RPMI7951 (cell line): ENCODE data around the gene MUC20. TPM values are rescaled to one million over a fixed set of nuclear protein-coding genes. Genes with fewer than 3 reads are reported as not detected.
"Not testable (repeated sequence)": the region's sequence is repeated elsewhere in the genome, so short reads cannot be mapped to it uniquely, and the experiment has no call there.

Experiments used
- DNase-seq: peaks from one replicate; pipeline ENCODE4 v3.0.0-alpha.2; 2012; ENCODE audit warnings: low read depth
- total RNA-seq: library from RNA; depleted of rRNA; stranded (reverse); fragments of >200 nt; shearing (Covaris generic); gene quantifications from 2 replicates; pipeline ENCODE4 v1.2.3, GENCODE V29; 2014

The MUC20 gene
- total RNA-seq, 1 experiment from 2014 or later = not detected

DNA sequence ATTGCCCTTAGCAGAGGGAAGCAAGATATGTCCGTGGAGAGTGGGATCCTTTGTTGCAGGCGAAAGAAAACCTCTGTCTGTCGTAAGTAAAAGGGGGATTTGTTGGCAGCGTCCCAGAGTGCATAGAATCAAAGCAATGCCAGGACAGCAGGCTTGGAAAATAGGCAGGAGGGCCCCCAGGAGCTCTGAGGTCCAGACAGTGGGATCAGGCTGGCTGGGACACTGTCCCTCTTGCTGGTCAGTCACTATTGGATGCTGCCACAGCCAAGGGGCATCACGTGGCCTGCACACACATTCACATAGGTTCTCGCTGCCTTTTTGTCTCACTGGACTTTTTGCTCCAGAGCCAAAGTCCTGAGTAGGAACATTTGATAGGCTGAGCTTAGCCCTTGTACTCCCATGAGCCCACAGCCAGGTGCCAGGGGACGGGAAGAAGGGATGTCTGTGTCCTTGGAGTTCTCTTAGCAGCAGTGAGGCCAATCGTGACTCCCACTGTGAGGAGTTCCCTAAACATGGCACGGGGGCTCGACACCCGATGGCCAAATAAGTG is 10.7 kb downstream of the MUC20 start:
- DNase-seq = no peak

DNA sequence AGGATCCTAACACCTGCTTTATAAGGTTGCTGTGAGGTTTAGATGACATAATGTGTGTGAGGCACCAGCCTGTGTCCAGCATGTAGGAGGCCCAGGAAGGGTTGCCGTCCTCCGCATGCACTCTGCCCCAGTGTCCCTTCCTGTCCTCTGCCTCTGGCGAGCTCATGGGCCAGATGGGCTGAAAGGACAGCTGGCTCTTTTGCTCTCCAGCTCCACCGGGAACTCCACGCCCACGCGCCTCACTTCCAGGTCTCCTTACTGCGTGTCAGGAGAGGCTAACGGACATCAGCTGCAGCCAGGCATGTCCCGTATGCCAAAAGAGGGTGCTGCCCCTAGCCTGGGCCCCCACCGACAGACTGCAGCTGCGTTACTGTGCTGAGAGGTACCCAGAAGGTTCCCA is 12.2 kb downstream of the MUC20 start:
- DNase-seq = no peak

DNA sequence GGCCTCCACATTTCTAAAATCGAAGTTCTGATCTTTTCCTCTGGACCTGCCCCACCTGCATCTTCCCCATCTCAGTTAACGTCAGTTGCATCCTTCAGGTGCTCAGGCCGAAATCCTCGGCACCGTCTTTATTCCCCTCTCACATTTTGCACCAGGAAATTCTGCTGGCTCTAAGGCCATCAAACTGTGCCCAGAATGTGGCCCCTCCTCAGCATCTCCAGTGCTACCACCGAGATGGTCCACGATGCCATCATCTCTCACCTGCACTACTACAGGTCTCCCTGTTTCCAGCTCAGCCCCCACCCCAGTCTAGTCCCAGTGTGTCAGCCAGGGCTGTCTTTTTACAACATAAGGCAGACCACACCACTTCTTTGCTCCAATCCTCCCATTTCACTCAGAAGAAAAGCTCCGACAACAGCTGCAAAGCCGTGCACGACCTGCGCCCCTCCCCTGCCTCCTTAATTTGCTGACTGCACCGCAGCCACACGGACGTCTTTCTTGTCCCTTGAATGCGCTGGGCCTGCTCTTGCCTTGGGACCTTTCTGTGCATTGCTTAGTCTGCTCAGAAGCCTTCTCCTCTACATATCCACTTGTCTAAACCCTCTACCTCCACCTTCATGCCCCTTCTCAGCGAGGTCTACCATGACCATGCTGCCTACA is 14.4 kb downstream of the MUC20 start:
- no peak for DNase-seq

DNA sequence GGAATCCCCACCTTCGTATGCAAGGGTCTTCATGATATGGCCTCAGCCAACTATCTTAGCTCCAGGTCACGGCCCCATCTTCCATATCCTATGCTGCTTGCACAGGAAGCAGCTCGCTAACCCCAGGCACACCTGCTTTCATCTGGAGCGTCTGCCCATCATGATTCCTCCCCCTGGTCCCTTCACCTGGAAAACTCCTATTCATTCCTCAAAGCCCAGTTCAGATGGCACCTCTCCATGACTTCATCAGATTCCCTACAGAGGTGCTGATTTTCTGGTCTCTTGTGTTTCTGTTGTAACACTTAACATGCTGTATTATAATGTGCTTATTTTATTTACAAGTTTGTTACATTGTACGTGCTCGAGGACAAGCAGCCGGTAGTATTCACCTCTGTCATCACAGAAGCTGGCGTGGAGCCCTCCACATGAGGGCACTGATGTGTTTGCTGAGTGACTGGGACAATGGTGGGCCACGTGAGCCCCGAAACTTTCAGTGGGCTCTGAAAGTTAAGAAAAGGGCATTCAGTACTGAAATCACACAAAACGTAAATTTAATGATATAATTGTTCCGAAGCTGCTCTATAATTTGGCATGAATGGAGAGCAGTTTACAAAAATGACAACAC is 16.2 kb downstream of the MUC20 start:
- no peak for DNase-seq

DNA sequence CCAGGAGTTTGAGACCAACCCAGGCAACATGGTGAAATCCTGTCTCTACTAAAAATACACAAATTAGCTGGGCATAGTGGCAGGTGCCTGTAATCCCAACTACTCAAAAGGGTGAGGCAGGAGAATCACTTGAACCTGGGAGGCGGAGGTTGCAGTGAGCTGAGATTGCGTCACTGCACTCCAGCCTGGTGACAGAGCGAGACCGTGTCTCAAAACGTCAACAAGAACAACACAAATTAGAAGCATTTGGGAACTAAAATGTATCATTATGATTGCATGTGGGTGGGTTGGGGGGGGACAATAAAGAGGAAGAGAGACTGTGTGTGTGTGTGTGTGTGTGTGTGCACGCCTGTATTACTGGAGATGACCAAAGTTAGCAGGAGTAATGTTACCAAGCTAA is 17.0 kb downstream of the MUC20 start:
- DNase-seq = not testable (repeated sequence)

DNA sequence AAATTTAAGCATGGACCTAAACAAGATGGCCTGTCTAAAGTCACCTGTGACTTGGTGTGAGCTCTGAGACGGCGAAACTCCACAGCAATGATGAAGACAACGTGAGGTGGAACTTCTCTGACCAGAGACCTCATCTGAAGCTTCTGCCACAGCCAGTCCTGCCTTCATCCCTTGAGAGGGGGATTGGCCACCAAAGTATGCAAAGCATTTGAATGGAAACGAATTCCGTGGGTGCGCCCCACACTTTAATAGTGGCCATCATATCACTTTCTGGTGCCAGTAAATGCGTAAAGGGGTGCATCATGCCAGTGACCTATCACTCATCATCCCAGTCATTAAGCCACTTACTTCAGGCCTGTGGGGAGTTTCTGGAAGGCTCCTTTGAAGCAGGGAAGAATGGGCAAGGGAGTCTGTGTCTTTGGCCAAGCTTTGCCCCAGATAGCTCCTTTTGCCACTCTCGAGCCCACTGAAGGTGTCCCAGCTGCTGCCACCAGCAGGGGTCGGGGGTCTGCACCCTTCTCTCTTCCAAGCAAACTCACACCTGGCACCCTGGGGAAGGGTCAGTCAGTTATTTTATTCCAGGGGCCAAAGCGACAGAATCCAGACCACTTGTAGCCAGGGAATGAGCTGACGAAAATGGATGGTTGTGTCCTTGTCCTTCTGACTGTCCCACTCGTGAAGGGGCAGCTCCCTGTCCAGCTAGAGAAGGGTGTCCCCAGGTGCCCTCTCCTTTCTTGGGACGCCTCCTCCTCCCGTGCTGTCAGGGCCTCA is 17.7 kb downstream of the MUC20 start:
- no peak for DNase-seq

DNA sequence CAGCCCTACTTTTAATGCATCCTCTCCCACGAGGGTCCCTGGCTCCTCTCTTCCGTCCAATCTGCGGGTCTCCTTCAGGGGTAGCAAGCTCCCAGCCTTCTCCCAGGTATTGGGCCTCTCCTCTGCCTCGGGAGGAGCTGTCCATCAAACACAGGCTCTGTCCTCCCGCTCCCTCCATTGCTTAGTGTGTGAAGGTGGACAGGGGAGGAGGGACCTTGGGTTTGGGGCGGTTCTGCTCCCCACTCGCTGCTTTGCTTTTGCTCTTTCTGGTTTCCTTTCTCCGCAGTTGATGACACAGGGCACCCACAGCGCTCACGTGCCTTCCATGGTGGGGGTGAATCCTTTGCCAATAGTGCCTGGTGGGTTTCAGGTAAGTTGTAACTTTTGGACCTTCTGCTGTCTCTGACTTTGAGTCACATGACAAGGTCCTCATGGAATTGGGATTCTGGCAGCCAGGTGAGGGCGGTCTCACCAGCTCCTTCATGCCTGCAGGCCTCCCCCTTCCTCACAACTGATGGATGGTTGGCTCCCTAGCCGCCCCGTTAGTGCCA is 18.9 kb downstream of the MUC20 start:
- DNase-seq = no peak

DNA sequence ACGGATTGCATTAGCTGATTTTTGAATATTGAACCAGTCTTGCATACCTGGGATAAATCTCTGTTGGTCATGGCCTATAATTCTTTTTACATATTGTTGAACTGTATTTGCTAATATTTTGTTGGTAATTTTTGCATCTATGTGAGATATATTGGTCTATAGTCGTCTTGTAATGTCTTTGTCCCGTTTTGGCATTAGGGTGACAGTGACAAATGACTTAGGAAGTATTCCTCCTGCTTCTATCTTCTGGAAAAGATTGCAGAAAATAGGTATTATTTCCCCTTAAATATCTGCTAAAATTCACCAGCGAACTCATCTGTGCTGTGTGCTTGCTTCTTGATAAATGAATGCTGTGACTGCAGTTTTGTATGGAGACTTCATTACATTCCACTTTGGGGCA is 23.7 kb downstream of the MUC20 start:
- DNase-seq = no peak

DNA sequence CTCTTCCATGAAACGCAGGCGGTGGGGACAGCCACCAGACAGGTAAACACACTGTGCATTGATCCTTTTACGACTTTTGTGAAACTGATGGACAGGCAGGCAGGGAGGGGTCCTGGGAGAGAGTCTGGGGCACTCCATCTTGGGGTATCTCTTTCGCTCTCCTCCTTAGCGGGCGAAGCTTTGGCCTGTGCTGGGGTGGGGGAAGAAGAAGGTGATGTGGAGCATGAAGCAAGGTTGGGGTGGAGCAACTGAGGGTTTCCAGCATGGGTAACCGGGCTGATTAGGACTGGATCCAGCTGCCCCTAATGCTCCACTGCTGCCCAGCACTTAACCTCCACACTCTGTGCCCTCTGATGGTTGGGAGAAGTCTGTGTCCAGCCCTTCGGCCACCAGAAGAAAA is 25.6 kb downstream of the MUC20 start:
- DNase-seq = no peak

DNA sequence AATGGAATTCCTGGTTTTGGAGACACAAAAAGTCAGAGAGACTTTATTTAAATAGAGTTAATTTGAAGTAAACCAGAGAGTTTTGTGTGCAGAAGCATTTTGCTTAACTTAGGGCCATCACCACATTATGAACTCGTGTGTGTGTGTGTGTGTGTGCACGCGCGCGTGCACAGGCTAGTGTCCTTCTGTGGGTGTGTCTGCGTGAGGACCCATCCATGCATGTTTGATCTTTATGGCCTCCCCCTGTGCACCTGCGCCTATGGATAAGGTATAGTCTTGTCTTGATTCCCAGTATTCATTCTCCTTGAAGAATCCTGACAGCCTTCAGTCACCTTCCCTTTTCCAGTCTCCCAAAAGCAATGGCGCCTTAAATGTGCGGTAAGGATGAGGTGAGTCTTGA is 26.0 kb downstream of the MUC20 start:
- DNase-seq = no peak

DNA sequence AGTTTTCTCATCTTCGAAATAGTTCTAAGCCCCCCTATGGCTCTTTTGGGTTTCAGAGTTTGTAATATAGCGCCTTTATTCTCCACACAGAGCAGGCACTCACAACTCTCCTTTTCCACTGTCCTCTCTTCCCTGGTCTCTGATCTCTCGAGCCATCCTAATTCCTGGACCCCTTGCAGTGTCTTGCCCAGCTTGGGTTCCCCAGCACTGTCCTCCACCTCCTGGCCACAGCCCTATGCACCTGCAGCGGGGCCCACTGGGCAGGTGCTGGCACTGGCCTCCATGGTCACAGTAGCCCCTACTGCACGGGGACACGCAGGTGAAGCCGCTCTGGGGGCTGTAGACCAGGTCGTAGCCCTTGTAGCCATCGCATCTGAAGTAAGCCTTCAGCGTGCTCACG is 27.9 kb downstream of the MUC20 start:
- DNase-seq = no peak

DNA sequence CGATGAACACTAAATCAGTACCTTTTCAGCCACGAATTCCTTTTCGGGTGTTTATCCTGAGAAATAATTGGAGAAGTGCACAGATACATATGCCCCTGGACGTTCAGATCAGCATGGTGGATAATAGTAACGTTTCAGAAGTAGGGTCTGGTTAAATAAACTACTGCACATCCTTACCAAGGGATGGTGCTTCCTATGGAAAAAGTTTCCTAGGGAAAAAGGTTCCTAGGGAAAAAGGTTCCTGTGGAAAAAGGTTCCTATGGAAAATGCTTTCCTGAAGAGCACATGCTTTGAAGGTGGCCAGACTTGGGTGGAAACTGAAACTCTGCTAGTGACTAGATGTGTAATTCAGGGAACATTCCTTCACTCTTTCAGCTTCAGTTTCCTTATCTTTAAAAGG is 28.3 kb downstream of the MUC20 start:
- DNase-seq = not testable (repeated sequence)

DNA sequence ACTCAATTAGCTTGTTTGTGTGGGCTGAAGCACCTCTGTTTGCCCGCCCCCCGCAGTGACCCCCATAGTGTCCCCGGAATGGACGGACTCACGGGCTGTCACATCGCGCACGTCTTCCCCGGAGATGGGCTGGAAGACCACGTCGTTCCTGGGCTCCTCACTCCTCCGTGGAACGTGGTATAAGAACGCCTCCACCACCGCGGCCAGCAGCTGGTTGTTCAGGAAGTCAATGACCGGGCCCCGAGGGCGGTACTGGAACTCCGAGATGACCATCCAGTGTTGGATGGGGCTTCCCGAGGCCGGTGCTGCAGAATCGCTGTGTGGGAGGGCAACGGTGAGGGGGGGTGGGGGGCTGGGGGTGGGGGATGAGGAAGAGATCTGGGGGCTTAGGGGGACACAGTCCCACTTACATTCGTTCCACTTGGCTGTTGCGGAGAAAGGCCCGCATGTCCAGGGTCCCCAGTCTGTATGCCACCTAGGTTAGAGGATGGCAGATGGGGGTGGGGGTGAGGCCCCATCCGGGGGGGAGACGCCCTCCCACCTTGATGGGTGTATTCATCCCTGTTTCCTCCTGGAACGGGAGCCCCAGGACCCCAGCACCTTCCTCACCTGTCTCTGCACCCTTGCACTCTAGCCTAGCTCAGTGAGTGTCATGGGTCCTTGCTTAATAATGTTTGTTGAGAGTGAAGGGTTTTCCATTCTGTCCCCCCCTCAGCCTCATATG is 30.2 kb downstream of the MUC20 start:
- DNase-seq = no peak

DNA sequence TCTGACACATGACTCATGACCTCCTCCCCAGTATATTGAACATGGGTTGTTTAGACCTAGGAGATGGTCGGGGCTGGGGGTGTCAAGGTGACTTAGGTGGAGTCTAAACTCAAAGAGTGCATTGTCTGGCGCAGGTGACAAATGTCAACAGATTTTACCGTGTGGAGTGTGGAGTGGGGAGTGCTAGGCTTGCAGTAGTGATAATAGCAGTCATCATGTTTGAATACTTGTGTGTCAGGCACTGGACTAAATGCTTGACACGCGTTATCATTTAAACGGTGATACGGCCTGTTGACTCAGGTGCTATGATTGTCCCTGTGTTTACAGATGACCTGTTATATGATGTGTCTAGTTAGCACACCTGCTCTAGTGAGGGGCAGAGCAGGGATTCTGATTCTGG is 30.8 kb downstream of the MUC20 start:
- DNase-seq = no peak

DNA sequence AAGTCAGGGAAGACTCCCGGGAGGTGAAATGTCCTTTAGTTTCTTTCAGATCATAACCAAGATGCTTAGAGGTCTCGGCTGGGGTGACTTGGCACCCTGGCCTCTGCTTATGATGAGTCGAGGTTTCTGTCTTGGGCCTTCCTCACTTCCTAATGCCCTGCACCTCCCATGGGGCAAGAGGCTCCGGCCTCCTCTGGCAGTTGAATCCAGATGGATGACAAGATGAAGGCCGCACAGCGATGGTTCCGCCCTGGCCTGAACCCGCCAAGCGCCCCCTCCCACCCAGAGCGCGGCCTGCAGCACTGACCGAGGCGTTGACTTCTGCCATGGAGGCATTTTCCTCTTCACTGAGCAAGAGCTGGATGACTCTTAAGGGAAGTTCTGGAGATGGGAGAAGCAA is 31.3 kb downstream of the MUC20 start:
- DNase-seq = no peak

DNA sequence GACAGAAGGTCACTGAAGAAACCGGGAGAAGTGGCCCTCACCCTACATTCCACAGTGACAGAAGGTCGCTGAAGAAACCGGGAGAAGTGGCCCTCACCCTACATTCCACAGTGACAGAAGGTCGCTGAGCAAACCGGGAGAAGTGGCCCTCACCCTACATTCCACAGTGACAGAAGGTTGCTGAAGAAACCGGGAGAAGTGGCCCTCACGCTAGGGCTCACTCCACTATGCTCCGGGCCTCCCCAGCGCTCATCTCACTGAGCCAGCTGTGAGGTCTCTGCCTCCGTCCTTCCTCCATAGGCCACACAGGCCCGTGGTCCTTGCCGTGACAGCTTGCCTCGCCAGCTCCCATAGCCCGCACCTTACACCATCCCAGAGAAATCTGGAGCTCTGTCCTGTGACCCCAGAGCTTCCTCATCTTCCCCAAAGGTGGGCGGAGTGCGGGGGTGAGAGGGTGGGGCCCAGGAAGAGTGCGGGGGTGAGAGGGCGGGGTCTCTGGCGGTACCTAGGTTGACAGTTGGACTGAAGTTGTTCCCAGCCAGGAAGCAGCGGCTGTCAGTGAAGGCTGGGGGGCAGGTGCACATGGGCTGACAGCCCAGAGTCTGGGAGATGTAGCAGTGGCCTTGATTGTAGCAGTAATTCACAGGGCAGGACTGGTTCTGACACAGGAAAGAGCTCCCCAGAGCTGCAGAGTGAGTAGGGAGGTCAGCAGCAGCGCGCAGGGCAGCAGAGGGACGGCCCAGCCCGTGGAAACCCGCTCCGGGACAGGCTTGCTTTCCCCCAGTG is 32.0 kb downstream of the MUC20 start:
- DNase-seq = no peak

DNA sequence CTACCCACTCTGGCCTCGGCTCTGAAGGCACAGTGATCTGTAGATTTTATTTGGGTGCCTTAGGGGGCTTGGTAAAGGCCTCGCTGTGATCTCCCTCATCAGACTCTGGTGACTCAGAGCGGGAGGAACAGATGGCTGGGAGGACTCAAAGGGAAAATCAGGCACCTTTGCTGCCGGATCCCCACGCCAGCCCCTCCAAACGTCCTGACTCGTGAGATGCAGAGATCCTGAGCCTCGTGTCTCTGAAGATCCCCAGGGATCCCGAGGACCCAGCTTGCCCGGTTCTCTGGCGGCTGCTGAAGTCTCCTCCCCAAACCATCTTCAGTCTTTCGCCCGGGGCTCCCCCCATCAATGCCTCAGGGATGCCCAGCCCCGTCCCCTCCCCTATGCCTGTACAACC is 32.8 kb downstream of the MUC20 start:
- no peak for DNase-seq

DNA sequence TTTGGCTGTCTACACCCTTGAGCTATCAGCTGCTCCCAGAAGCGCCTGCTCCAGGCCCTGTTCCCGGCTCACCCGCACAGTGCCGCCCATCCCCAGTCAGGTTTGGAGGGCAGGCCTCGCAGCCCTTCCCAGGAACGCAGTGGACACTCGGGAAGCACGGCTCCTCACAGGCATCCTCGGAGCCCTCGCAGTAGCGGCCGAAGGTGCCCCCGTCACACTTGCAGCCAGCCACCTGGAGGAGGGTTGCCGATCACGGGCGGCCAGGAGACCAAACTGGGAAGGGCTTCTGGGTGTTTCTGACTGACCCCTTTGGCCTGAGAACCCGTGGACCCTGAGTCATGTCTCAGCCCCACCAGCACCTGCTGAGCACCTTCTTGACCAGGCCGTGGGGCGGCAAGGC is 33.4 kb downstream of the MUC20 start:
- no peak for DNase-seq

DNA sequence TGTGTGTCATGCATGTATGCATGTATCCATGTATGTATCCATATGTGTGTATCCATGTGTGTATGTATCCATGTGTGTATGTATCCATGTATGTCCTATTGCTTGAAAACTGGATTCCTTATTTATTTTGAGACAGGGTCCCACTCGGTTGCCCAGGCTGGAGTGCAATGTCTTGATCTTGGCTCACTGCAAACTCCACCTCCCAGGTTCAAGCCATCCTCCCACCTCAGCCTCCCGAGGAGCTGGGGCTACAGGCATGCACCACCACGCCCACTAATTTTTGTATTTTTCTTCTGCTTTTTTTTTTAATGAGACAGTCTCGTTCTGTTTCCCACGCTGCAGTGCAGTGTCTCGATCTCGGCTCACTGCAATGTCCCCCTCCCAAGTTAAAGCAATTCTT is 34.1 kb downstream of the MUC20 start:
- no peak for DNase-seq

DNA sequence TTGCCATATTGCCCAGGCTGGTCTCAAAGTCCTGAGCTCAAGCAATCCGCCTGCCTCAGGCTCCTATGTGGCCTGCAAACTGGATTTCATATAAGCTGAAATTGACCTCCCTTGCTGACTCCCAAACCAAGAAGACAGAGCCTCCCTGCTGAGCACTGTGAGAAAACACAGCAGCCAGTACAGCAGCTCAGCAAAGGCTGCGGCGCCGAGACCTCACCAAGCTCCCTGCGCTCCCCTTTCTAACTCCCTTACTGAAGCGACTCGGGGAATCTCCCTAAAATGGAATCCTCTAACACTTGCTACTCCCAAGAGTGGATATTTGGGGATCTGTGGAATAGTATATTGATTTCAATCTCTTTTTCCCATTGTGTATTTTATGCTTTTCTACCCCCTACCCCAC is 34.6 kb downstream of the MUC20 start:
- no peak for DNase-seq
